Measurements from ENCODE around the gene SAFB2.

SAFB2 gene

DNA sequence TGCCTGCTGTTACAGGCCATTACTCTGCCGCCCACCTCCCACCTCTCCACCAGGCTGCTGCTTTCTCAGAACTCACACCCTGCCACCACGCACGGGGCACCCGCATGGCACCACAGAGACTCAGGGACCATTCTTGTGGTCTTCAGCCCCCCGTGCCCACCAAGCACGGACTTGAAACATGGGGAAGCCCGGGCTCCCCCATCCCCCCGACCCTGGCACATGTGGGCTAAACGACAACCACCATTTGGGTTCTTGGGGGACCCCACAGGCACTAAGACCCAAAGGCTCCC lies 31.8 kb downstream of the SAFB2 start:
- H3K14ac ChIP-seq (ENCODE audit: low read length): no peak overlapping the region
- no peak overlapping the region for H3K4me3 ChIP-seq (ENCODE audit: low read depth, low read length)
- no peak overlapping the region for H2AK5ac ChIP-seq (ENCODE audit: low read length)
- H2BK120ac ChIP-seq (ENCODE audit: insufficient read depth, low read length, poor library complexity): no peak overlapping the region
- no peak overlapping the region for H3K18ac ChIP-seq (ENCODE audit: low read length)
- H2BK12ac ChIP-seq (ENCODE audit: low read length): no peak overlapping the region
- no peak overlapping the region for H3K9ac ChIP-seq (ENCODE audit: low read length)
- no CpG with 5 or more reads among the region's 9 CpGs for WGBS (ENCODE audit: extremely low coverage, insufficient coverage, insufficient read length)
- no peak overlapping the region for H3K27ac ChIP-seq (ENCODE audit: low read depth, low read length)
- H3K23ac ChIP-seq (ENCODE audit: low read length): no peak overlapping the region
- peaks cover 79 to 88% of the 10 kb centered on the region in 2 experiments for H3K36me3 ChIP-seq (ENCODE audit: control insufficient read depth in 1 of 2, insufficient read depth in 2 of 2, low read length in 2 of 2)
- H3K4ac ChIP-seq (ENCODE audit: low read depth, low read length): no peak overlapping the region
- H3K79me1 ChIP-seq (ENCODE audit: low read length): no peaks in the 10 kb centered on the region
- H3K79me2 ChIP-seq (ENCODE audit: control insufficient read depth, insufficient read depth, low read length, poor library complexity): no peaks in the 10 kb centered on the region
- no peak for DNase-seq
- H4K91ac ChIP-seq (ENCODE audit: low read depth, low read length): no peak overlapping the region
- H4K12ac ChIP-seq (ENCODE audit: low read depth, low read length): no peak overlapping the region
- no peak overlapping the region for H2BK5ac ChIP-seq (ENCODE audit: low read depth, low read length, poor library complexity)
- no peak overlapping the region for H4K8ac ChIP-seq (ENCODE audit: low read depth, low read length)
- H3K4me2 ChIP-seq (ENCODE audit: low read length): no peak overlapping the region
- peaks cover 3% of the 10 kb centered on the region for H3K9me3 ChIP-seq (ENCODE audit: insufficient read depth, low read depth, low read length)
- H3K4me1 ChIP-seq (ENCODE audit: control insufficient read depth in 1 of 2, insufficient read depth in 2 of 2, low read length in 2 of 2): peaks cover 7 to 9% of the 10 kb centered on the region in 2 experiments
- H3K27me3 ChIP-seq (ENCODE audit: insufficient read depth, low read length): no peaks in the 10 kb centered on the region
- no peak overlapping the region for H2AFZ ChIP-seq (ENCODE audit: insufficient read depth, low read length, poor library complexity)

DNA sequence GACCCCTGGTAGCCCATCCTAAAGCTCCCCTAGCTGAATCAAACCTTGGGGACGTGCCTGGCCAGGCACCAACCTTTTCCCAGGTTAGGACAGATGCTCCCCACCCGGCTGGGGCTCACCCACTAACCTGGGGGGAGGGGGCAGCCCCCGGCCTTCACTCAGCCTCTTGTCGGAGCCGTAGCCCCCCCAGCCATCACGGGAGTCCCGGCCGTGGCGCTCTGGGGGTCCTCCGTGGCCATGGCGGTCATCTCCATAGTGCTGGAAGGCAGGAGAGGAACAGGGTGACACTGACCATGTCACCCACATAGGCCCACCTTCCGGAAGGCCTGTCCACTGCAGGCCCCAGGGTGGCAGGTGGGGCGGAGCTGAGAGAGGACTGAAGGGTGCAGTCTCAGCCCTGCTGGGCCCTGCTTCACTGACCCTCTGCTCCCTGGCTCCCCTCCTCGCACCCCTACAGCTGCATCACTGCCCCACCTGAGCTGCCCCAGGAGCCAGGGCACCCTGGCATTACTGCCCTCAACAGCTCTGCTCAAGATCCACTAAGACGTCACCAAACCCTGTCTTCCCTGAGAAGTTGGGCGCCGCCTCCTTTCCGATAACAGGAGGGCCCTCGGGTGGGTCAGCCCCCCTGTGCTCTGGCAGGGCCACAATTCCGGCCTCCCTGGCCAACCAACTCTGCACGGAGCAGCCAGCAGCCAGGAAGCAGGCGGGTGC lies 32.3 kb downstream of the SAFB2 start:
- no peaks in the 10 kb centered on the region for H3K27me3 ChIP-seq (ENCODE audit: insufficient read depth, low read length)
- H2AFZ ChIP-seq (ENCODE audit: insufficient read depth, low read length, poor library complexity): no peak overlapping the region

DNA sequence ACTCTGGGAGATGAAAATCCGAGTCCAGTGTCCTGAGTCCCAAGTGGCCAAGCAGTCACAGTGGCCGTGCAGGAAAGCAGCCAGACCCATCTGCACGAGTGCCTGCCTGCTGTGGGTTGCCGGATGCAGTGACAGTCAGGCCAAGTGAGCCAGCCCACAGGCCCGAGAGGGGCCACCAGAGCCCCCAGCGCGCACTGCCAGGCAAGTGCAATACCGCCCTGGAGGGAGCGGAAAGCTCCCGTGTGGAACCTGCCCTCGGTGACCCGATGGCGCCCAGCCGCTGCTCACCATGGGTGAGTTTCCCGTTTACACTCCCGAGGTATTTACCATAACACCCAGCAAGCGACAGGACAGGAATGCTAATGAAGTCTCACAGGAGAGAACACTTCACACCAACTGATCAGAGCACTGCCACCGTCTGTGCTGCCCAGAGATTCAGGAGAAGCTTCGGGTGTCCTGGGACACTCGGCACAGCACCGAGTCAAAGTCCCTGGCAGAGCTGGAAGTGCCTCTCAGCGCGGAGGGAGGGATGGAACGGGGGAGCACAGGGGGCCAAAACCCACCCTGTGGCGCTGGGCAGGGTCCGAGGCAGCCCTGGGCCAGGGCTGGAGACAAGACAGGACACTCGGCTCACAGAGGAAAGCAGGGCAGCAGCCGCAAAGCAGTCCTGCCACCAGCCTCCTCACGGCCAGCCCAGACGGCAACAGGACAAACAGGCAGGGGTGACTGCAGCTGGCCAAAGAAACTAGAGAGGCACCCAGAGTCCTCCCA lies 33.5 kb downstream of the SAFB2 start:
- Histone ChIP-seq H2BK5ac (ENCODE audit: low read depth, low read length, poor library complexity) (no peak overlapping the region), H4K12ac (ENCODE audit: low read depth, low read length) (no peak overlapping the region), H3K79me2 (ENCODE audit: control insufficient read depth, insufficient read depth, low read length, poor library complexity) (no peaks in the 10 kb centered on the region), H4K8ac (ENCODE audit: low read depth, low read length) (no peak overlapping the region), H3K79me1 (ENCODE audit: low read length) (no peaks in the 10 kb centered on the region), H3K4me1 (ENCODE audit: control insufficient read depth in 1 of 2, insufficient read depth in 2 of 2, low read length in 2 of 2) (peaks cover 9 to 12% of the 10 kb centered on the region in 2 experiments), H2AFZ (ENCODE audit: insufficient read depth, low read length, poor library complexity) (no peak overlapping the region), H3K4ac (ENCODE audit: low read depth, low read length) (no peak overlapping the region), H3K23ac (ENCODE audit: low read length) (no peak overlapping the region), H3K27me3 (ENCODE audit: insufficient read depth, low read length) (no peaks in the 10 kb centered on the region), H2AK5ac (ENCODE audit: low read length) (no peak overlapping the region), H3K14ac (ENCODE audit: low read length) (no peak overlapping the region), H3K4me2 (ENCODE audit: low read length) (no peak overlapping the region), H3K9ac (ENCODE audit: low read length) (no peak overlapping the region), H2BK120ac (ENCODE audit: insufficient read depth, low read length, poor library complexity) (no peak overlapping the region), H3K36me3 (ENCODE audit: control insufficient read depth in 1 of 2, insufficient read depth in 2 of 2, low read length in 2 of 2) (peaks cover 63 to 76% of the 10 kb centered on the region in 2 experiments), H3K9me3 (ENCODE audit: insufficient read depth, low read depth, low read length) (peaks cover 1% of the 10 kb centered on the region), H3K4me3 (ENCODE audit: low read depth, low read length) (no peak overlapping the region), H3K18ac (ENCODE audit: low read length) (no peak overlapping the region), H2BK12ac (ENCODE audit: low read length) (no peak overlapping the region), H3K27ac (ENCODE audit: low read depth, low read length) (no peak overlapping the region), H4K91ac (ENCODE audit: low read depth, low read length) (no peak overlapping the region)
- WGBS (ENCODE audit: extremely low coverage, insufficient coverage, insufficient read length): no CpG with 5 or more reads among the region's 30 CpGs
- DNase-seq: no peak

More for the DNA sequence above, 32.3 kb downstream of the SAFB2 start:
- Histone ChIP-seq H3K14ac (ENCODE audit: low read length) (no peak overlapping the region), H3K4me2 (ENCODE audit: low read length) (no peak overlapping the region), H3K18ac (ENCODE audit: low read length) (no peak overlapping the region), H2AK5ac (ENCODE audit: low read length) (no peak overlapping the region), H2BK120ac (ENCODE audit: insufficient read depth, low read length, poor library complexity) (no peak overlapping the region), H3K79me2 (ENCODE audit: control insufficient read depth, insufficient read depth, low read length, poor library complexity) (no peaks in the 10 kb centered on the region), H3K9ac (ENCODE audit: low read length) (no peak overlapping the region), H3K4me1 (ENCODE audit: control insufficient read depth in 1 of 2, insufficient read depth in 2 of 2, low read length in 2 of 2) (peaks cover 9 to 12% of the 10 kb centered on the region in 2 experiments), H3K4me3 (ENCODE audit: low read depth, low read length) (no peak overlapping the region), H4K91ac (ENCODE audit: low read depth, low read length) (no peak overlapping the region), H2BK5ac (ENCODE audit: low read depth, low read length, poor library complexity) (no peak overlapping the region), H4K8ac (ENCODE audit: low read depth, low read length) (no peak overlapping the region), H4K12ac (ENCODE audit: low read depth, low read length) (no peak overlapping the region), H3K36me3 (ENCODE audit: control insufficient read depth in 1 of 2, insufficient read depth in 2 of 2, low read length in 2 of 2) (peaks cover 74 to 85% of the 10 kb centered on the region in 2 experiments), H3K79me1 (ENCODE audit: low read length) (no peaks in the 10 kb centered on the region), H2BK12ac (ENCODE audit: low read length) (no peak overlapping the region), H3K4ac (ENCODE audit: low read depth, low read length) (no peak overlapping the region), H3K23ac (ENCODE audit: low read length) (no peak overlapping the region), H3K9me3 (ENCODE audit: insufficient read depth, low read depth, low read length) (peaks cover 3% of the 10 kb centered on the region), H3K27ac (ENCODE audit: low read depth, low read length) (no peak overlapping the region)
- DNase-seq: no peak
- no CpG with 5 or more reads among the region's 22 CpGs for WGBS (ENCODE audit: extremely low coverage, insufficient coverage, insufficient read length)

DNA sequence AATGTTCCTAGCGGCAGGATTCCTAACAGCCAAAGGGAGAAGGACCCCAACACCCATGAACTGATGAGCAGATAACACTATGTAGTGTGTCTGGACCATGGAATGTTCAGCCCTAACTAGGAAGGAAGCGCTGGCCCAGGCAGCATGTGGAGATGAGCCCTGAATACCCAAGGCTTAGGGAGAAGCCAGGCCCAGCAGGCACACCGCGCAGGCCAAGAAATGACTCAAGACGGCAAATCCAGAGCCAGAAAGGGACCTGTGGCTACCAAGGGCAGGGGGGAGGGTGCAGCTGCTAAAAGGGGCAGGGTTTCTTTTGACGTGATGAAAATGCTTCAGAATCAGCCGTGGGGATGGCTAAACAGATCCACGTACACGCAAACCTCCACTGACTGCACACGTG lies 34.1 kb downstream of the SAFB2 start:
- Histone ChIP-seq H3K4me1 (ENCODE audit: control insufficient read depth in 1 of 2, insufficient read depth in 2 of 2, low read length in 2 of 2) (peaks cover 9 to 12% of the 10 kb centered on the region in 2 experiments), H3K4me3 (ENCODE audit: low read depth, low read length) (no peak overlapping the region), H4K12ac (ENCODE audit: low read depth, low read length) (no peak overlapping the region), H3K18ac (ENCODE audit: low read length) (no peak overlapping the region), H2AK5ac (ENCODE audit: low read length) (no peak overlapping the region), H4K8ac (ENCODE audit: low read depth, low read length) (no peak overlapping the region), H3K9ac (ENCODE audit: low read length) (no peak overlapping the region), H3K14ac (ENCODE audit: low read length) (no peak overlapping the region), H2BK120ac (ENCODE audit: insufficient read depth, low read length, poor library complexity) (no peak overlapping the region), H3K4ac (ENCODE audit: low read depth, low read length) (no peak overlapping the region), H3K27ac (ENCODE audit: low read depth, low read length) (no peak overlapping the region), H3K27me3 (ENCODE audit: insufficient read depth, low read length) (no peaks in the 10 kb centered on the region), H3K23ac (ENCODE audit: low read length) (no peak overlapping the region), H4K91ac (ENCODE audit: low read depth, low read length) (no peak overlapping the region), H3K9me3 (ENCODE audit: insufficient read depth, low read depth, low read length) (no peaks in the 10 kb centered on the region), H2AFZ (ENCODE audit: insufficient read depth, low read length, poor library complexity) (no peak overlapping the region), H3K79me1 (ENCODE audit: low read length) (no peaks in the 10 kb centered on the region), H2BK5ac (ENCODE audit: low read depth, low read length, poor library complexity) (no peak overlapping the region), H3K79me2 (ENCODE audit: control insufficient read depth, insufficient read depth, low read length, poor library complexity) (no peaks in the 10 kb centered on the region), H2BK12ac (ENCODE audit: low read length) (no peak overlapping the region), H3K4me2 (ENCODE audit: low read length) (no peak overlapping the region), H3K36me3 (ENCODE audit: control insufficient read depth in 1 of 2, insufficient read depth in 2 of 2, low read length in 2 of 2) (peaks cover 56 to 69% of the 10 kb centered on the region in 2 experiments)
- WGBS (ENCODE audit: extremely low coverage, insufficient coverage, insufficient read length): no CpG with 5 or more reads among the region's 10 CpGs
- no peak for DNase-seq

Measured in trophoblast cell (in vitro differentiated cells and primary cell).